ENCODE results near the gene RAB11B.
"Not testable (repeated sequence)": the region's sequence is repeated elsewhere in the genome, so short reads cannot be mapped to it uniquely, and the experiment has no call there.

The RAB11B gene

DNA sequence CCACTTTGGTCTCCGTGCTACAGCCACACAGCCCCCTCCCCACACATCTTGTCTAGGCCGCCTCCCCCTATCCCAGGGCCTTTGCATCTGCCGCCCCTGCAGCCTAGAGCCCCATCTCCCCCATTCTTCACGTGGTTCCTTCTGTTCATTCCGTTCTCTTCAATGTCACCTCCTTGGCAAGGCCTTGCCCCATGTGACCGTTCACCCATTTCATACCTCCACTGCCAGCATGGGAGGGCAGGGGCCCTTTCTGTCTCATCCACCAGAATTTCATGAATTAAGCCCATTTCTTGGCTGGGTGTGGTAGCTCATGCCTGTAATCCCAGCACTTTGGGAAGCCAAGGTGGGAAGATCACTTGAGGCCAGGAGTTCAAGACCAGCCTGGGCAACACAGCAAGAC, 38.9 kb downstream of the RAB11B start:
- DNase-seq (ENCODE audit: low read depth in 2 of 2), result no peak

DNA sequence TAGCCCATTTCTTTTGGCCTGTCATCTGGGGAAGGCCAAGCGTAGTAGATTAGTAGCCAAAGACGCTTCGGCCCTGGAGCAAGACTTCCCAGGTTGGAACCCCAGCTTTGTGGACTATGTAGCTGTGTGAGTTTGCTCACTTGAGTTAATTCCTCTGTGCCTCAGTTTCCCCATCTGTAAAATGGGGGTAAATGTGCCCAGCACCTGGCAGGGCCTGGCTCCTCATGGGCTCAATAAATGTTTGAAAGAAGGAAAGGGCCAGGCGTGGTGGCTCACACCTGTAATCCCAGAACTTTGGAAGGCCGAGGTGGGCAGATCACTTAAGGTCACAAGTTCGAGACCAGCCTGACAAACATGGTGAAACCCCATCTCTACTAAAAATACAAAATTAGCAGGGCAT, 39.7 kb downstream of the RAB11B start:
- no peak for DNase-seq (ENCODE audit: low read depth in 2 of 2)

DNA sequence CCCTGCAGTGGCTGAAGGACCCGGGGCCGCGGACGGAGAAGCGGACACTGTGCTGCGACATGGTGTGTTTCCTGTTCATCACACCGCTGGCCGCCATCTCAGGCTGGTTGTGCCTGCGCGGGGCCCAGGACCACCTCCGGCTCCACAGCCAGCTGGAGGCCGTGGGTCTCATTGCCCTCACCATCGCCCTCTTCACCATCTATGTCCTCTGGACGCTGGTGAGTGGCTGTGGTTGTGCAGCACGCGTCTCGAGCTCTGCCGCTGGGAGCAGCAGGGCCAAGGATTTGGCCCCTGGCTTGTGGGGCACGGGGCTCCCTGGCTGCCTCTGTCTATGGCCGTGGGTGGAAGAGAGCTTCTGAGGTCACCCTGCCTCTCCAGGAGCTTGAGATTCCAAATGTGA, 40.5 kb downstream of the RAB11B start:
- no peak for DNase-seq (ENCODE audit: low read depth in 2 of 2)

DNA sequence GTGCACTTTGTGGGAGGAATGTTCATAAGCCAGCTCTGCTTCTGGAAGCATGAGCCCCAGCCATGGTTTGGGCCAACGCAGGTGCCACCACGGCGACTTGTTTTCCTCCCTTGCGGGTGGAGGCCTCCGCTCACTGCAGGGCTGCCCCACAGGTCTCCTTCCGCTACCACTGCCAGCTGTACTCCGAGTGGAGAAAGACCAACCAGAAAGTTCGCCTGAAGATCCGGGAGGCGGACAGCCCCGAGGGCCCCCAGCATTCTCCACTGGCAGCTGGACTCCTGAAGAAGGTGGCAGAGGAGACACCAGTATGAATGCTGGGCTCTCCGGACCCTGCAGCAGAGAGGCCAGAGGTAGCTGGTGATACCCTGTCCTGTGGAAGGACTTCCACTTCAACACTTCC, 48.1 kb downstream of the RAB11B start:
- no peak for DNase-seq (ENCODE audit: low read depth in 2 of 2)

DNA sequence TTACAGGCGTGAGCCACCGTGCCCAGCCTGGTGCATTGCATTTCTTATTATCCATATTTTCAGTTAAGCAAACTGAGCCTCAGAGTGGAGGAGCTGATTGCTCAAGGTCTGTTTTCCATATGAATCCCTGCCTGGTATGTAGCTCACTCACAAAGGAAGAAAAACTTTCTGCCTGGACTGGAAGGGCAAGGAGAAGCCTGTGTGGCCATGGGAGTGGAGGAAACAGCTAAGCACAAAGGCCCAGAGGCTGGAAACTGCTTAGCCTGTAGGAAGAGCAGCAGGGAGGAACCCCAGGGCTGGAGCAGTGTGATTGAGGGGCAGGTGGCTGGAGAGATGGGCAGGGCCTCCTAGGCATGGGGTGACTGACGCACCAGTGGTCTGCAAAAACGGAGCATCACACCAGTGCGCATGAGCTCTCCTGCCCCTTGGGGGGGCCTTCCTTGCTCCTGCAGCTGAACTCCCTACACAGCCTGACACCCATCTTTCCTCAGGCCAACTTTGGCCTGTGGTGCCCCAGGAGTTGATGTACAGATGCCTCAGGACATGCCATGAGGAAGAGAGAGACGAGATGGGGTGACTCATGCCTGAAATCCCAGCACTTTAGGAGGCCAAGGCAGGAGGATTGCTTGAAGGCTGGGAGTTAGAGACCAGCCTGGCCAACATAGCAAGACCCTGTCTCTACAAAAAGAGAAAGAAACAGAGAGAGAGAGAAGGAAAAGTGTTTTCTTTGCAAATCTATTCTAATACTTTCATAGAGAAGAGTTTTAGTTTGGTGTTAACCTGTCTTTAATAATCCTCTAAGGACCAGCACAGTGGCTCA, 51.8 kb downstream of the RAB11B start:
- DNase-seq (ENCODE audit: low read depth in 2 of 2), result no peak

DNA sequence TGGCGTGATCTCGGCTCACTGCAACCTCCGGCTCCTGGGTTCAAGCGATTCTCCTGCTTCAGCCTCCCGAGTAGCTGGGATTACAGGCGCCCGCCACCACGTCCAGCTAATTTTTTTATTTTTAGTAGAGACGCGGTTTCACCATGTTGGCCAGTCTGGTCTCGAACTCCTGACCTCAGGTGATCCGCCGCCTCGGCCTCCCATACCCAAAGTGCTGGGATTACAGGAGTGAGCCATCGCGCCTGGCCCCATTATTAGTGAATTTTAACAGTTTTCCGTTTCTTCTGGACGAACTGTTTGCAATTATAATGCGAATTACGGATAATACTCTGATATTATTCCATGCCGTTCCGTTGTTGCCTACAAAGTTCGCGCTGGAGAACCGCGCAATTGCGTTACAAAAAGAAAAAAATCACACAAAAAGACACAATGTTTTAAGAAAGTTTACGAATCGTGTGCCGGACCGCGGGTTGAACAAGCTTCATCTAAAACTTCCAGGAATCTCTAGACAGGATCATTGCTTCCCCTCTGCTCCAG, 54.0 kb downstream of the RAB11B start:
- DNase-seq (ENCODE audit: low read depth in 2 of 2), result not testable (repeated sequence)

- DNase-seq (ENCODE audit: low read depth in 2 of 2), result peak; percentile 100
These were observed 54.7 kb downstream of the RAB11B start, which contains the start of gene HNRNPM for GRCh38 chr19:8444677-8445487. Gene HNRNPM (plus strand): TSS chr19:8444975. CDS start chr19:8444999, 24 bp downstream.

DNA sequence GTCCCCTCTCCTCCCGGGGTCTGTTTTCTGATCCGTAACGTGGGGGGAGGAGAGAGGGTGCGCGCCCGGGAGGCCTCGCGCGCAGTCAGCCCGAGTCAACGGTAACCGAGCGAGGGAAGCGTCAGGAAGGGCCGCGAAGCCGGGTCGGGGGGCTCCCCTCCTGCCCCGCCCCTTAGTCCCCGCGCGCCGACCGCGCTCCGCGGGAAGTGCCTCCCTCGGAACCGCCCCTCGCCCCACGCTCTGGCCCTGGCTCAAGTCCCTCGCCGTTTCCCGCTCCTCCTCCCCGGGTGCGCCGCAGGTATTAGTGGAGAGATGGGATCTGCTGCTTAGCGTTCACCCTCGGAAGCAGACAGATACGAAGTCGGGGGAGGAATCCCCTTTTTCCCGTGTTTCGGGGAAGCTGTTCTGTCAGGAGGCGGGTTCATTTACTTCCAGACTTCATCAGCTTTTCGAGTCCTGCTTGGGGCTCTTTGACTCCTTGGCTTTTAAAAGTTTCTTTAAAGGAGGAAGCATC, 55.4 kb downstream of the RAB11B start:
- peak in 1 of 2 donors; percentile 39 for DNase-seq (ENCODE audit: low read depth in 2 of 2)

DNA sequence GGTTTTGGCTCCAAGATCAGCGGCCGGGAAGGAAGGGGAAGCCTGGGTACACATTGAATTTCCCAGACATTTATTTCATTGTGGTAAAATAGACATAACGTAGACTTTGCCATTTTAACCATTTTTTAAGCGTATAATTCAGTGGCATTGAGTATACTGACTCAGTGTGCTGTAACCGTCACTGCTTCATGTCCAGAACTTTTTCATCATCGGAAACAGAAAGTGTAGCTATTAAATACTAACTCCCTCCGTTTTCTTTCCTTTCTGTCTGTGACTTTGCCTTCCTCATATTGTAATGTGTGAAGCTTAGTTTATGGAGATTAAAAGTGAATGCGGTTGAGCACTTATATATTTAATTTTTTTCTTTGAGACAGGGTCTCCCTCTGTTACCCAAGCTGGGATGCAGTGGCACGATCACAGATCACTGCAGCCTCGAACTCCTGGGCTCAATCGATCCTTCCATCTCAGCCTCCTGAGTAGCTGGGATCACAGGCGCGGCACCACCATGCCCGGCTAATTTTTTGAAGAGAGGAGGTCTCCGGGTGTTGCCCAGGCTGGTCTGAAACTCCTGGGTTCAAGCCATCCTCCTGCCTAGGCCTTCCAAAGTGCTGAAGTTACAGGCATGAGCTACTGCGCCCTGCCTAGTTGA, 56.0 kb downstream of the RAB11B start:
- no peak for DNase-seq (ENCODE audit: low read depth in 2 of 2)

GRCh38 chr19:8449830-8450229, 59.7 kb downstream of the RAB11B start:
- DNase-seq (ENCODE audit: low read depth in 2 of 2), result no peak

DNA sequence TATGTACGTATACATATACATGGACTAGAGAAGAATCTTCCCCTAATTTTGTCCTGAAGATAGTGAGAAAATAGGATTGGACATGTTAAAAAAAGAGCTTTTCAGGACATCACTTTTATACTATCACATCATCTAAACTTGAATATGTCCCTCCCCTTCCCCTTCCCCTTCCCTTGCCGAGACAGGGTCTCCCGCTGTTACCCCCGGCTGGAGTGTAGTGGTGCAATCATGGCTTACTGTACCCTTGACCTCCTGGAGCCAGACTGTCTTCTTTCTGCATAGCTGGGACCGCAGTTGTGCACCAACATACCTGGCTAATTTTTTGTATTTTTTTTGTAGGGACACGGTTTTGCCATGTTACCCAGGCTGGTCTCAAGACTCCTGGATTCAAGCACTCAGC, 61.2 kb downstream of the RAB11B start:
- DNase-seq (ENCODE audit: low read depth in 2 of 2), result no peak

- DNase-seq (ENCODE audit: low read depth in 2 of 2), result no peak
These were observed 61.7 kb downstream of the RAB11B start for GRCh38 chr19:8451885-8452284.

DNA sequence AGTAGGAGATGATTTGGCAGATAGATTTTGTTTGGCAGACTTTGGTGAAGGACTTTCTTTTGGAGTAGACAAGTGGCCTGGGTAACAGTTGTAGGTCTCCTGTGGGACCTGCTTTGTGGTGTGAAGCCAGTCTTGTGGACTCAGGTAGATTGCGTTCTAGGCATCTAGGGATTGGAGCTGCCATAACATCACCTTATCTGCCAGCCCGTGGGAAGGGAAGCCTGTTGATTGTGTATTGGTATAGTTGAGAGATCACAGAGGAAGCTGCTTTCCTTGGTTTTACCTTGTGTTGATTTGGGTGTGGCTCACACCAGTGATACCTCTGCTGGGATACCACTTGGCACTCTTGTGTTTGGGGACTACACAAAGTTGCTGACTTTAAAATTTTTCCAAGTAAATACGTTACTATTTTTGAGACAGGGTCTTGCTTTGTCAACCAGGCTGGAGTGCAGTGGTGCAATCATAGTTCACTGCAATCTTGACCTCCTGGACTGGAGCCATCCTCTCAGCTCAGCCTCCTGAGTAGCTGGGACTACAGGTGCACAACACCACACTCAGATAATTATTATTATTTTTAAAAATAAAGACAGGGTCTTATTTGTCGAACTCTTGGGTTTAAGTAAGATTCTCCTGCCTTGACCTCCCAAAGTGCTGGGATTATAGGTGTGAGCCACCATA, 62.4 kb downstream of the RAB11B start:
- DNase-seq (ENCODE audit: low read depth in 2 of 2), result no peak

DNA sequence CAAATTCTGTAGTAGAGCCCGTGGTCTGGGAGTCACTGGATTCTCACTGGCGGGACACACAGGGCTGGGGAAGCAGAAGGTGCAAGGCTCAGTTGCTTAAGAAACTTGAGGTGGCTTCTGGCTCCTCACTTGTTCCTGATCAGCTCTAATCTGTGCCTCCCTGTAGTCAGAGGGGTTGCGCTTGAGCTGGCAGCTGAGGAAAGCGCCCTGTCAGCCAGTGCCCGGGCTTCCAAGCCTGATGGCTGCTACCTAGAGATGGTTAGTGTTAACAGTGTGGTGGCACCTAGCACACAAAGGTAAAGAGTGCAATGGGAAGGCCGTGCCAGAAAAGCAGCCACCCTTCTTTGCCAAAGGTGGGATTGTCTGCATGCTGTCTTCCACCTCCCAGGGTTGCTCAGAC, 63.5 kb downstream of the RAB11B start:
- no peak for DNase-seq (ENCODE audit: low read depth in 2 of 2)

All from stimulated activated CD8-positive, alpha-beta memory T cell treated with anti-CD3 and anti-CD28 coated beads, Interleukin-7, amount 100 ng/mL, for 4 hours (primary cell).